ENCODE results near the gene GPR6. TPM values are rescaled to one million over a fixed set of nuclear protein-coding genes. Genes with fewer than 3 reads are reported as not detected.

Gene GPR6
- total RNA-seq, 6 experiments from 2014 or later: not detected

DNA sequence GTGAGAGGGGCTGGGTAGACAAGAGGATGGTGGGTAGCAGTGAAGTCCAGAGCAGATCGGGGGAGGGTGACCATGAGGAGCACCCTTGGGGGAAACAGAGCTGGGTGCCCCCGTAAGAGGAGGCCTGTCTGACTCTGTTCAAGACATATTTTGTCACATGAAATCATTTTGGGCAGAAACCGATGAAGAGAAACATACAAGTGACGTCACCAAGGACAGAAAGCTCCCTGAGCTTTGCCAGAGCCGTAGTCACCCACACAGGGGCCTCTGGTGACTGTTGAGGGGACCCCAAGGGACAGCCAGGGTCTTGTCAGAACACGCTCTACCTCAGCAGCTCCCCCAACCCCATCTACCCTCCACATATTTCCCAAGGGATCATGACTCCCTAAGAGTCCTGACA lies 39.2 kb downstream of the GPR6 start:
- H3K4me1 Mint-ChIP-seq (ENCODE audit: low read depth): no peaks in the 10 kb centered on the region
- peaks cover 13% of the 10 kb centered on the region for H3K27me3 Mint-ChIP-seq (ENCODE audit: insufficient read depth)
- H3K9me3 Mint-ChIP-seq: no peaks in the 10 kb centered on the region
- H3K4me3 Mint-ChIP-seq: no peak overlapping the region
- TF ChIP-seq, protein P1, sequence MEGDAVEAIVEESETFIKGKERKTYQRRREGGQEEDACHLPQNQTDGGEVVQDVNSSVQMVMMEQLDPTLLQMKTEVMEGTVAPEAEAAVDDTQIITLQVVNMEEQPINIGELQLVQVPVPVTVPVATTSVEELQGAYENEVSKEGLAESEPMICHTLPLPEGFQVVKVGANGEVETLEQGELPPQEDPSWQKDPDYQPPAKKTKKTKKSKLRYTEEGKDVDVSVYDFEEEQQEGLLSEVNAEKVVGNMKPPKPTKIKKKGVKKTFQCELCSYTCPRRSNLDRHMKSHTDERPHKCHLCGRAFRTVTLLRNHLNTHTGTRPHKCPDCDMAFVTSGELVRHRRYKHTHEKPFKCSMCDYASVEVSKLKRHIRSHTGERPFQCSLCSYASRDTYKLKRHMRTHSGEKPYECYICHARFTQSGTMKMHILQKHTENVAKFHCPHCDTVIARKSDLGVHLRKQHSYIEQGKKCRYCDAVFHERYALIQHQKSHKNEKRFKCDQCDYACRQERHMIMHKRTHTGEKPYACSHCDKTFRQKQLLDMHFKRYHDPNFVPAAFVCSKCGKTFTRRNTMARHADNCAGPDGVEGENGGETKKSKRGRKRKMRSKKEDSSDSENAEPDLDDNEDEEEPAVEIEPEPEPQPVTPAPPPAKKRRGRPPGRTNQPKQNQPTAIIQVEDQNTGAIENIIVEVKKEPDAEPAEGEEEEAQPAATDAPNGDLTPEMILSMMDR (IDR thresholded peaks at IDR 0.05): no peak
- no peaks in the 10 kb centered on the region for H3K36me3 Mint-ChIP-seq (ENCODE audit: low read depth)
- DNase-seq: no peak
- H3K27ac Mint-ChIP-seq: no peak overlapping the region

DNA sequence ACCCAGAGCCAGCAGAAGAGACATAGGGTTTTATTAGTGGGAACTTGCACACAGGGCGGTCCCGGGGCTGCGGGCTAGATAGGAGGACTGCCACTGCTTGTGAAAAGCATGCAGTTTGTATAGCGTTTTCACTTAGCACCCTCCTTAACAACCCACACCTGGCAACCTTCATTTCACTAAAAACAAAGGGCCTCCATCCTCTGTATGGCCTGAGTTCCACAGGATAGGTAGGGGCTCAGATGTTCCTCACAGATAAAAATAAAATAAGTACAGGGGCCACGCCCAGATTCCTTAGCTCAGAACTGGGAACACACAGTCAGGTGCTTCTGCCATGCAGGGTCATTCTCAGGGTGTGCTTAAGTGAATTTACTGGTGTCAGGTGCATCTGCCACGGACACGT lies 39.8 kb downstream of the GPR6 start:
- no peak overlapping the region for H3K27ac Mint-ChIP-seq

DNA sequence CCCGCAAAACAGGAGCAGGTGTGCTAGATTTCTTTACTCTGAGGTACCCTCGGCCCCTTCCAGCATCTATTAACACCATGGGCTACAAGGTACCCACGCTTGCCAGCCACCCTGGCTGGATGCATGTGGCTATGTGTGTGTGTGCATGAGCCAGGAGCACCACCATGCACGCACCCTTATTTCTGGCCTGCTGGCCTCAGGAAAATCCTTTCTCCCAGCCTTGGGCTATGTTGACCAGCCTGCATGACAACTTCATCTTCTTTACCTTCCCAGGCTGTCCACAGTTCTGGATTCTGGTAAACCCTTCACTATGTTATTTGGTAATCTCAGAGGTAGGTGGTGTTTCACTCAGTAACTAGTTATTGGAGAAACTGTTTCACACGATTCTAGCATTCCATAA lies 40.4 kb downstream of the GPR6 start:
- Mint-ChIP-seq H3K36me3 (ENCODE audit: low read depth) (no peaks in the 10 kb centered on the region), H3K4me1 (ENCODE audit: low read depth) (no peaks in the 10 kb centered on the region), H3K4me3 (no peak overlapping the region), H3K27me3 (ENCODE audit: insufficient read depth) (peaks cover 13% of the 10 kb centered on the region), H3K27ac (no peak overlapping the region), H3K9me3 (no peaks in the 10 kb centered on the region)
- DNase-seq: no peak
- TF ChIP-seq, protein P1 (IDR thresholded peaks at IDR 0.05): no peak

More for the DNA sequence above, 39.8 kb downstream of the GPR6 start:
- DNase-seq: no peak
- Mint-ChIP-seq H3K27me3 (ENCODE audit: insufficient read depth) (peaks cover 15% of the 10 kb centered on the region), H3K4me3 (no peak overlapping the region), H3K4me1 (ENCODE audit: low read depth) (no peaks in the 10 kb centered on the region), H3K9me3 (no peaks in the 10 kb centered on the region), H3K36me3 (ENCODE audit: low read depth) (no peaks in the 10 kb centered on the region)
- TF ChIP-seq, protein P1 (IDR thresholded peaks at IDR 0.05): no peak

DNA sequence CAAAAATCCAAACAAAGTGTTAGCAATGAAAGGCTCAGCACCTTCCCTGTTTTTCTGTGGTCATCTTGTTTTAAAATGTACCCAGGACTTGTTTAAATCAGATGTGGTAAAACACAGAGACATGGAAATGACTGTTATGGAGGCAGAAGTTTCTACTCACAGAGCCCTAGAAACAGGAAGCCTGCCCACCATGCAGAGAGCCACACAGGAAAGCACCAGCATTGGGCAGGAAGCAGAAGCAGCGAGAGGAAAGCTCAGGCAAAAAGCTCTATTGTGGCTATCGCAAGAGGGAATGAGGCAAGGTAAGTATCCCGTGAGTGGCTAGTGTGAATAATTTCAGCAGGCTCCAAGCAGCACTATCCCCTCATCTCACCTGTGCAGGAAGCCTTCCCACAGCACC lies 42.8 kb downstream of the GPR6 start:
- no peaks in the 10 kb centered on the region for H3K9me3 Mint-ChIP-seq
- no peaks in the 10 kb centered on the region for H3K36me3 Mint-ChIP-seq (ENCODE audit: low read depth)
- no peak for DNase-seq
- H3K27me3 Mint-ChIP-seq (ENCODE audit: insufficient read depth): peaks cover 15% of the 10 kb centered on the region
- TF ChIP-seq, protein P1 (IDR thresholded peaks at IDR 0.05): no peak
- no peak overlapping the region for H3K27ac Mint-ChIP-seq
- H3K4me3 Mint-ChIP-seq: no peak overlapping the region
- no peaks in the 10 kb centered on the region for H3K4me1 Mint-ChIP-seq (ENCODE audit: low read depth)

DNA sequence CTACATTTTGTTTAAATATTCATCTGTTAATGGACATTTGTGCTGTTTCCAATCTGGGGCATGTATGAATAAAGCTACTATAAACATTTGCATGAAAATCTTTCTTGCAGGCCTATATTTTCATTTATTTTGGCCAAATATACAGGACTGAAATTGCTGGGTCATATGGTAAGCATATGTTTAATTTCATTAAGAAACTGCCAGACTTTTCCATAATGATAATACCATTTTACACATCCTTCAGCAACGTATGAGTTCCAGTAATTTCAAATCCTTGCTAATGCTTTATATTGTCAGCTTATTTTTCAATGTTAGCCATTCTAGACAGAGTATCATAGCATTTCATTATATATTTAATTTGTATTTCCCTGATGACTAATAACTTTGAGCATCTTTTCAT lies 51.0 kb downstream of the GPR6 start:
- Mint-ChIP-seq H3K36me3 (ENCODE audit: low read depth) (no peaks in the 10 kb centered on the region), H3K27ac (no peak overlapping the region), H3K4me1 (ENCODE audit: low read depth) (no peaks in the 10 kb centered on the region), H3K27me3 (ENCODE audit: insufficient read depth) (peaks cover 11% of the 10 kb centered on the region; the same call in 1 of the 2 replicates), H3K9me3 (no peaks in the 10 kb centered on the region), H3K4me3 (no peak overlapping the region)
- TF ChIP-seq, protein P1 (IDR thresholded peaks at IDR 0.05): no peak
- DNase-seq: no peak

Other genes with a start within 250 kb of the GPR6 start
- 10 to 100 TPM; 11.6 to 13.5 (median 12.3) TPM for gene WASF1, start 201.4 kb downstream of the GPR6 start, total RNA-seq (2021; fragmentation: NEBNext Ultra II Directional; extraction: Animal tissue kit (Norgen Biotek cat#: 25700))
- gene CDC40, start 202.1 kb downstream of the GPR6 start, total RNA-seq (2021; fragmentation: NEBNext Ultra II Directional; extraction: Animal tissue kit (Norgen Biotek cat#: 25700)): 10 to 100 TPM; 18.7 to 20.1 (median 19.6) TPM

Measured in HFFc6 (cell line).